HepG2 (cell line): ENCODE results near the gene ZFP42. TPM values are rescaled to one million over a fixed set of nuclear protein-coding genes. Genes with fewer than 3 reads are reported as not detected.

ENCODE experiments used
- ATAC-seq: fragments of 200-7000 bp; cut with Tn5 transposase; 3 replicates; pipeline ENCODE4 v1.9.1; 2020; ENCODE audit warnings: mild to moderate bottlenecking, moderate library complexity
- BruUV-seq: library from RNA; stranded (reverse); fragments of 400-500 nt; replicated peaks from 2 replicates; lab custom pipeline; 2021; lab: Mats Ljungman, UMichigan
- CTCF ChIA-PET: fragments of 300-600 bp; formaldehyde crosslinking; extraction: SDS; loops from one replicate; lab custom pipeline; 2021; ENCODE audit warnings: low total read pairs, inconsistent platforms, low intra/inter-chr PET ratio; lab: Yijun Ruan, JAX
- POLR2A ChIA-PET: fragments of 350-600 bp; sonication (Branson Sonifier 250); formaldehyde crosslinking; loops from one replicate; lab custom pipeline; 2020; ENCODE audit warnings: antibody characterized with exemption, inconsistent platforms; lab: Yijun Ruan, JAX
- DNase-seq: peaks from one replicate; pipeline ENCODE4 v3.0.0-alpha.2; 2015; ENCODE audit warnings: low spot score
- FAIRE-seq: peaks from 3 replicates; lab custom pipeline; 2011; peaks lifted over from hg19 to GRCh38; lab: Jason Lieb, UNC
- H2AFZ ChIP-seq: one replicate; pipeline ENCODE4 v1.6.1; 2011; ENCODE audit warnings: low read length, inconsistent platforms
- H3K27ac ChIP-seq: fragments of 300-600 bp; 3 replicates; pipeline ENCODE4 v1.8.0; 2011; ENCODE audit warnings: mixed run types, mild to moderate bottlenecking, mixed read lengths, low read length, inconsistent platforms; ENCODE audit not compliant: insufficient read depth; ENCODE audit errors: extremely low read length
- H3K27me3 ChIP-seq, 2 experiments: fragments of 200-600 bp in 1 of 2; 2 replicates in 1 of 2; 3 replicates in 1 of 2; pipeline versions ENCODE4 v1.6.0 to v1.8.0; 2011; ENCODE audit warnings: low read length in 2 of 2, mild to moderate bottlenecking in 2 of 2, moderate library complexity in 2 of 2, inconsistent platforms in 1 of 2; ENCODE audit not compliant: insufficient read depth in 2 of 2, control insufficient read depth in 1 of 2
- H3K36me3 ChIP-seq, 2 experiments: fragments of 200-600 bp in 1 of 2; replicated peaks in 1 of 2; 2 replicates in 1 of 2; 3 replicates in 1 of 2; pipeline versions ENCODE4 v1.5.1 to v1.8.0; 2011; ENCODE audit warnings: low read length in 2 of 2, inconsistent platforms in 1 of 2; ENCODE audit not compliant: insufficient read depth in 2 of 2, control insufficient read depth in 1 of 2
- H3K4me1 ChIP-seq: 2 replicates; pipeline ENCODE4 v1.5.1; 2012; ENCODE audit warnings: low read length, inconsistent platforms; ENCODE audit not compliant: insufficient read depth
- H3K4me2 ChIP-seq: 2 replicates; pipeline ENCODE4 v1.6.0; 2011; ENCODE audit warnings: low read depth, low read length, inconsistent platforms
- H3K4me3 ChIP-seq, 3 experiments: fragments of 200-600 bp in 1 of 3; sonication (generic), shearing (Covaris generic) in 1 of 3; replicated peaks in 1 of 3; 2 replicates each; pipeline ENCODE4 v1.5.1; 2011 to 2016; ENCODE audit warnings: low read length in 3 of 3, inconsistent platforms in 2 of 3, low read depth in 2 of 3, mild to moderate bottlenecking in 2 of 3, control low read depth in 1 of 3, mixed read lengths in 1 of 3; ENCODE audit not compliant: insufficient read depth in 1 of 3
- H3K79me2 ChIP-seq: one replicate; pipeline ENCODE4 v1.6.1; 2011; ENCODE audit warnings: low read length, inconsistent platforms; ENCODE audit not compliant: insufficient read depth
- H3K9ac ChIP-seq: 2 replicates; pipeline ENCODE4 v1.6.0; 2011; ENCODE audit warnings: mild to moderate bottlenecking, low read depth, low read length, inconsistent platforms; ENCODE audit not compliant: insufficient read depth
- H3K9me3 ChIP-seq: 2 replicates; pipeline ENCODE4 v1.5.1; 2012; ENCODE audit warnings: mild to moderate bottlenecking, low read length
- H4K20me1 ChIP-seq: 2 replicates; pipeline ENCODE4 v1.6.0; 2011; ENCODE audit warnings: inconsistent platforms, mild to moderate bottlenecking, low read length, moderate library complexity; ENCODE audit not compliant: insufficient read depth
- ATM ChIP-seq: fragments of 450-650 bp; IDR thresholded peaks from 2 replicates; pipeline ENCODE4 v1.7.1; 2017; ENCODE audit warnings: mild to moderate bottlenecking, borderline replicate concordance
- KAT2B ChIP-seq: fragments of 150-350 bp; IDR thresholded peaks from 2 replicates; pipeline ENCODE4 v1.6.1; 2014; ENCODE audit warnings: low read depth, low read length, borderline replicate concordance
- NKX3-1 ChIP-seq: sonication (generic); formaldehyde crosslinking; IDR thresholded peaks from 2 replicates; pipeline ENCODE4 v1.5.0; 2020; ENCODE audit warnings: missing genetic modification reagents
- NR3C1 ChIP-seq: sonication (generic); formaldehyde crosslinking; IDR thresholded peaks from 2 replicates; pipeline ENCODE4 v1.4.0; 2020; ENCODE audit warnings: missing genetic modification reagents
- SPEN ChIP-seq: sonication (generic); formaldehyde crosslinking; IDR thresholded peaks from 2 replicates; pipeline ENCODE4 v1.5.1; 2020; ENCODE audit warnings: low read depth, mild to moderate bottlenecking, missing genetic modification reagents
- ZNF337 ChIP-seq: sonication (generic); formaldehyde crosslinking; IDR thresholded peaks from 2 replicates; pipeline ENCODE4 v1.5.1; 2020; ENCODE audit warnings: missing genetic modification reagents, low read depth, mild to moderate bottlenecking, borderline replicate concordance
- ZNF34 ChIP-seq: sonication (generic); formaldehyde crosslinking; IDR thresholded peaks from 2 replicates; pipeline ENCODE4 v1.4.0; 2020; ENCODE audit warnings: mild to moderate bottlenecking, missing genetic modification reagents, borderline replicate concordance
- whole genome bisulfite sequencing: methylation state at CpG from one replicate; pipeline ENCODE4 v1.1.6; 2017; ENCODE audit warnings: low lambda C conversion rate; 5-methylcytosine and 5-hydroxymethylcytosine counted together
- in situ Hi-C: cut with HindIII; loops from 2 replicates; pipeline ENCODE4 v1.10.0; 2017; ENCODE audit warnings: low pct_unique_long_range_greater_than_20kb; ENCODE audit not compliant: extremely low pct_ligation_motif_present
- intact Hi-C: fragments of 100-400 bp; cut with micrococcal nuclease; formaldehyde crosslinking; loops from one replicate; pipeline ENCODE4 v1.10.0; 2022; ENCODE audit not compliant: unreplicated experiment
- polyA plus RNA-seq, 8 experiments: library from polyadenylated mRNA; depleted of rRNA in 3 of 8; stranded (reverse) in 7 of 8; unstranded in 1 of 8; fragments of >200 nt; fragmentation: Illumina TruSeq in 4 of 8; extraction: Trizol in 4 of 8; gene quantifications; 2 replicates each; pipeline versions ENCODE4 v1.2.1 to v1.2.3, GENCODE V29; 2011 to 2016; ENCODE audit warnings: low read depth in 4 of 8, missing spikeins in 1 of 8, mixed read lengths in 1 of 8; ENCODE audit not compliant: insufficient read depth in 1 of 8
- total RNA-seq, 5 experiments: library from RNA; depleted of rRNA; stranded (reverse); fragments of >200 nt; fragmentation: Illumina TruSeq; extraction: Trizol; gene quantifications; 2 replicates each; pipeline ENCODE4 v1.2.3, GENCODE V29; 2016; ENCODE audit warnings: low read depth in 1 of 5
- TF ChIP-seq, protein P1 (sequence below): sonication (generic); formaldehyde crosslinking; IDR thresholded peaks from 2 replicates; pipeline ENCODE4 v1.4.0; 2020; ENCODE audit warnings: mild to moderate bottlenecking, missing genetic modification reagents

The ZFP42 gene
- total and polyA plus RNA-seq, 2 of the 13 experiments (the other 11 are each of a cell fraction or from before 2014, with no cell fraction given): not detected

DNA sequence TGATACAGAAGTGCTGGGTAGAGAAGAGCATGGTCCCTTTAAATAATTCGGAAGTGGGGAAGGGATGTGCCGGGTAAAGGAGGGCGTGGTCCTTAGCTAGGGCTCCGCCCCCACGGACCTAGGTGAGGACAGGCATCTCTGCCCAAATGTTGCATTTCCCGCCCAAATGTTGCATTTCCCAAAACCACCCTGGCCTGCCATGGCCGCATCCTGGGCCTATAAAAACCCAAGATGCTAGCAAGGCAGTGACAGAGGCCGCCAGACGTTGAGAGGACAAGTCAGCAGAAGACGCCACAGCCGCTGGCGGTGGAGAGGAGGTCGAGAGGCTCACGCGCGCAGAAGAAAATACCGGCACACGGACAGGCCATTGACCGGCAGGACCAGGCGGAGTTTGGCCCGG lies 46.1 kb downstream of the ZFP42 start:
- intact Hi-C loops: no loop called here
- Histone ChIP-seq H3K9me3 (no peaks in the 10 kb centered on the region), H4K20me1 (no peaks in the 10 kb centered on the region), H3K4me2 (no peak overlapping the region), H3K27ac (no peak overlapping the region), H3K4me3 (no peak overlapping the region), H3K9ac (no peak overlapping the region), H3K4me1 (no peaks in the 10 kb centered on the region), H3K79me2 (no peaks in the 10 kb centered on the region), H2AFZ (no peak overlapping the region), H3K27me3 (no peaks in the 10 kb centered on the region), H3K36me3 (no peaks in the 10 kb centered on the region)
- TF ChIP-seq, protein P1, sequence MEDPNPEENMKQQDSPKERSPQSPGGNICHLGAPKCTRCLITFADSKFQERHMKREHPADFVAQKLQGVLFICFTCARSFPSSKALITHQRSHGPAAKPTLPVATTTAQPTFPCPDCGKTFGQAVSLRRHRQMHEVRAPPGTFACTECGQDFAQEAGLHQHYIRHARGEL (CRISPR knock-in tag): no peak
- DNase-seq: no peak
- no peak for ATAC-seq
- in situ Hi-C loops: no loop called here
- BruUV-seq: no TSS peak
- POLR2A ChIA-PET: no interaction called here
- CTCF ChIA-PET: no interaction called here
- no peak for FAIRE-seq
- WGBS: 66% methylated on average over 21 of the region's 21 CpGs

- CTCF ChIA-PET: no interaction called here
- FAIRE-seq: no peak
- POLR2A ChIA-PET: no interaction called here
These were observed 46.6 kb downstream of the ZFP42 start for GRCh38 chr4:188042191-188042590.

More at GRCh38 chr4:188042191-188042590, 46.6 kb downstream of the ZFP42 start:
- no peaks in the 10 kb centered on the region for H4K20me1 ChIP-seq
- intact Hi-C loops: no loop called here
- no peak for ATAC-seq
- no peaks in the 10 kb centered on the region for H3K79me2 ChIP-seq
- H3K9me3 ChIP-seq: no peaks in the 10 kb centered on the region
- no peak overlapping the region for H3K9ac ChIP-seq
- no peaks in the 10 kb centered on the region for H3K27me3 ChIP-seq
- TF ChIP-seq ZNF337 (CRISPR knock-in tag) (no peak), SPEN (CRISPR knock-in tag) (no peak), NKX3-1 (CRISPR knock-in tag) (no peak), ZNF34 (CRISPR knock-in tag) (no peak), KAT2B (no peak), NR3C1 (CRISPR knock-in tag) (no peak), ATM (no peak)
- TF ChIP-seq, all 625 proteins: peak for 0
- H3K4me1 ChIP-seq: no peaks in the 10 kb centered on the region
- H3K4me2 ChIP-seq: no peak overlapping the region
- no peak overlapping the region for H3K27ac ChIP-seq
- H3K4me3 ChIP-seq: no peak overlapping the region
- WGBS: 74% methylated on average over 10 of the region's 15 CpGs
- no TSS peak for BruUV-seq
- no peaks in the 10 kb centered on the region for H3K36me3 ChIP-seq
- no peak overlapping the region for H2AFZ ChIP-seq
- no peak for DNase-seq
- in situ Hi-C loops: no loop called here
